SIG-M5 treated with dmso at 0.1 percent for 504 hours (cell line): ENCODE results near the gene REEP5.

Experiments
- DNase-seq: peaks from one replicate; lab custom pipeline; 2025; ENCODE audit not compliant: unreplicated experiment; lab: John Stamatoyannopoulos, UW

The REEP5 gene

DNA sequence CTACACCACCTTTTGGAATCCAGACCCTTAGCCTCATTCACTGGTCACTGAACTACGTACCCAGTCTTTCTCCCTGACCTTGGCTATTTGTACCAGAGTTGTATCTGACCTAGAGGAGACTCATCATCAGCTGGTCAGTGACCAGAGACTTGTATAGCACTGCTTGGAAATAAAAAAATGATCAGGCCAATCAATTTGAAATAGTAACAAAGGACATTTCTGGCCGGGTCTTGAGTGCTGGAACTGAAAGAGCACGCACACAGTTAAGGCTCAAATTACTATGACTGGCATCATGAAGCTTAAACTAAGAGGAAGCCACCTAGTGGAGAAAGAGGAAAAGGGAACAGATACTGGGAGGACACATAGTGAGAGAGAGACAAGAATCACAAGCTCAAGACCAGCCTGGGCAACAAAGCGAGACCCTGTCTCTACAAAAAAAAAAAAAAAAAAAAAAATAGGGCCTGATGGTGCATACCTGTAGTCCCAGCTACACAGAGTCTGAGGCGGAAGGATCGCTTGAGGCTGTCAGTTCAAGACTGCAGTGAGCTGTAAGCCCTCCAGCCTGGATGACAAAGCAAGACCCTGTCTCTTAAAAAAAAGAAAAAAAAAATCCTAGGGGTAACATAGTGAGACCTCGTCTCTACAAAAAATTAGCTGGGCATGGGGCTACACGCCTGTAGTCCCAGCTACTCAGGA lies 73.8 kb downstream of the REEP5 start:
- peak; percentile 89 for DNase-seq

GRCh38 chr5:112847306-112847705 lies 74.7 kb downstream of the REEP5 start:
- no peak for DNase-seq

DNA sequence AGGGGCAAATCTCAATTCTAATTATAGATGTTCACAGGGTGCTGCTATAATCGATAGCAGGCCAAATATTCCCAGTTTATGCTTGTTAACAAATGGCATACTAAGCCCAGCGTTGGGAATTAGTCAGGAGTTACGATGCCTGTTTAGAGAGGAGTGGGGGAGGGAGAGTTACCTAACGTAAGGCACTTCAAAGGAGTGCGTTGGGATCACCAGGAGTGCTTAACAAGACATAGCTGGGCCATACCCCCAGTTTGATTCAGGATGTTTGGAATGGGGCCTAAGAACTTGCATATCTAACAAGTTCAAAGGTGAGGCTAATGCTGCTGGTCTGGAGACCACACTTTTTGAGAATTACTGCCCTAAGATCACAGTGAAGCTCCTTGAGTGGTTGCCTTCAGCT lies 75.5 kb downstream of the REEP5 start:
- DNase-seq = no peak

DNA sequence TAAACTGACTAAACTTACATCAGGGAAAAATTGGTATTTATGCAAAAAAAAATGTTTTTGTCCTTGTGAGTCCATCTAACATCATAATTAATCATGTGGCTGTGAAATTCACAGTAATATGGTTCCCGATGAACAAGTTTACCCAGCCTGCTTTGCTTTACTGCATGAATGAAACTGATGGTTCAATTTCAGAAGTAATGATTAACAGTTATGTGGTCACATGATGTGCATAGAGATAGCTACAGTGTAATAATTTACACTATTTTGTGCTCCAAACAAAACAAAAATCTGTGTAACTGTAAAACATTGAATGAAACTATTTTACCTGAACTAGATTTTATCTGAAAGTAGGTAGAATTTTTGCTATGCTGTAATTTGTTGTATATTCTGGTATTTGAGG lies 77.5 kb downstream of the REEP5 start:
- DNase-seq = no peak

DNA sequence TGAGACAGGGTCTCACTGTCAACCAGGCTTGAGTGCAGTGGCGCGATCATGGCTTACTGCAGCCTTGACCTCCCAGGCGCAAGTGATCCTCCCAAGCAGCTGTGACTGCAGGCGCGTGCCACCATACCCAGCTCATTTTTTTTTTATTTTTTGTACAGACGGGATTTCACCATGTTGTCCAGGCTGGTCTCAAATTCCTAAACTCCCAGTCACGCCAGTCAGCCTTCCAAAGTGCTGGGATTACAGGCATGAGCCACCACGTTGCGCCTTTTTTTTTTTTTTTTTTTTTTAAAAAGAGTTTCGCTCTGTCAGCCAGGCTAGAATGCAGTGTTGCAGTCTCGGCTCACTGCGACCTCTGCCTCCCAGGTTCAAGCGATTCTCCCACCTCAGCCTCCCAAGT lies 88.1 kb downstream of the REEP5 start:
- DNase-seq = no peak

DNA sequence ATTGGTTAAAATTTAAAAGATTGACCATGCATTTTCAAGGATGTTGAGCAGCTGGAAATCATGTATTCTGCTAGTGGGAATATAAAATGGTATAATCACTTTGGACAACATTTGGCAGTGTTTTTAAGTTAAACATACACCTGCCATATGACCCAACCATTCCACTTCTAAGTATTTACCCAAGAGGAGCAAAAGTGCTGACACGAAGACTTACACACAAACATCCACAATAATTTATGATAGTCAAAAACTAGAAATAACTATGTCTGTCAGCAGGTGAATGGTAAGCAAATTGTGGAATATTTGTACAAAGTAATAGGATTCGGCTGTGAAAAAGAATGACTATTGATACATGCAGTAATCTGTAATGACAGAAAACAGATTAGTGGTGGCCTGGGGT lies 91.6 kb downstream of the REEP5 start:
- no peak for DNase-seq
